ENCODE data around the gene FREY1.

Gene FREY1

GRCh38 chr11:45906965-45907611 is at the start of gene FREY1:
FREY1 (minus strand) TSS chr11:45907271; CDS start chr11:45907245, 26 bp downstream.
- no peak for DNase-seq (ENCODE audit: extremely low spot score, insufficient read length, low read depth)
- FAIRE-seq, result no peak

- FAIRE-seq (no peak), DNase-seq (ENCODE audit: extremely low spot score, insufficient read length, low read depth) (no peak)
Measured at GRCh38 chr11:45949992-45950407, 42.9 kb upstream of the FREY1 start.

- FAIRE-seq (no peak), DNase-seq (ENCODE audit: extremely low spot score, insufficient read length, low read depth) (no peak)
Measured at GRCh38 chr11:45948356-45948755, 41.3 kb upstream of the FREY1 start.

GRCh38 chr11:45947885-45948284 is 40.8 kb upstream of the FREY1 start:
- no peak for FAIRE-seq
- DNase-seq (ENCODE audit: extremely low spot score, insufficient read length, low read depth), result no peak

- DNase-seq (ENCODE audit: extremely low spot score, insufficient read length, low read depth) (no peak), FAIRE-seq (no peak)
Measured at GRCh38 chr11:45945397-45945999, 38.4 kb upstream of the FREY1 start.

GRCh38 chr11:45942381-45942780 is 35.3 kb upstream of the FREY1 start:
- no peak for FAIRE-seq
- DNase-seq (ENCODE audit: extremely low spot score, insufficient read length, low read depth), result no peak

- FAIRE-seq (no peak), DNase-seq (ENCODE audit: extremely low spot score, insufficient read length, low read depth) (no peak)
Measured at GRCh38 chr11:45941285-45941684, 34.2 kb upstream of the FREY1 start.

- no peak for FAIRE-seq
- DNase-seq (ENCODE audit: extremely low spot score, insufficient read length, low read depth), result no peak
Measured at GRCh38 chr11:45939836-45940235, 32.8 kb upstream of the FREY1 start.

GRCh38 chr11:45937916-45938315 is 30.8 kb upstream of the FREY1 start:
- DNase-seq (ENCODE audit: extremely low spot score, insufficient read length, low read depth) (no peak), FAIRE-seq (no peak)

- FAIRE-seq (no peak), DNase-seq (ENCODE audit: extremely low spot score, insufficient read length, low read depth) (no peak)
Measured at GRCh38 chr11:45936511-45937054, 29.5 kb upstream of the FREY1 start.

- FAIRE-seq (no peak), DNase-seq (ENCODE audit: extremely low spot score, insufficient read length, low read depth) (no peak)
Measured at GRCh38 chr11:45935349-45936064, 28.4 kb upstream of the FREY1 start.

GRCh38 chr11:45934580-45935318 is 27.7 kb upstream of the FREY1 start:
- FAIRE-seq (no peak), DNase-seq (ENCODE audit: extremely low spot score, insufficient read length, low read depth) (no peak)

GRCh38 chr11:45933846-45934579 is 26.9 kb upstream of the FREY1 start:
- DNase-seq (ENCODE audit: extremely low spot score, insufficient read length, low read depth) (no peak), FAIRE-seq (no peak)

- DNase-seq (ENCODE audit: extremely low spot score, insufficient read length, low read depth) (no peak), FAIRE-seq (peak; percentile 26)
Measured at GRCh38 chr11:45933131-45933831, 26.2 kb upstream of the FREY1 start.

- FAIRE-seq (no peak), DNase-seq (ENCODE audit: extremely low spot score, insufficient read length, low read depth) (no peak)
Measured at GRCh38 chr11:45932217-45932616, 25.1 kb upstream of the FREY1 start.

GRCh38 chr11:45931739-45932138 is 24.7 kb upstream of the FREY1 start:
- DNase-seq (ENCODE audit: extremely low spot score, insufficient read length, low read depth), result no peak
- no peak for FAIRE-seq

GRCh38 chr11:45930951-45931570 is 24.0 kb upstream of the FREY1 start:
- FAIRE-seq (no peak), DNase-seq (ENCODE audit: extremely low spot score, insufficient read length, low read depth) (no peak)

GRCh38 chr11:45930031-45930794 is 23.1 kb upstream of the FREY1 start:
- FAIRE-seq (peak; percentile 99), DNase-seq (ENCODE audit: extremely low spot score, insufficient read length, low read depth) (peak; percentile 88)
